CD4-positive, alpha-beta T cell (primary cell): Measurements from ENCODE around the gene NMT2. TPM values are rescaled to one million over a fixed set of nuclear protein-coding genes. Genes with fewer than 3 reads are reported as not detected.

Experiments used
- ATAC-seq: fragments of 200-7000 bp; cut with Tn5 transposase; one replicate; pipeline ENCODE4 v1.10.0; 2022; ENCODE audit warnings: mild to moderate bottlenecking; ENCODE audit not compliant: poor library complexity
- CTCF ChIA-PET: fragments of 350-600 bp; sonication (Branson Sonifier 250); formaldehyde crosslinking; loops from one replicate; lab custom pipeline; 2021; ENCODE audit warnings: antibody characterized with exemption, inconsistent platforms; lab: Charles Lee
- POLR2A ChIA-PET: fragments of 350-600 bp; sonication (Branson Sonifier 250); formaldehyde crosslinking; loops from one replicate; lab custom pipeline; 2021; ENCODE audit warnings: antibody characterized with exemption, inconsistent platforms; lab: Charles Lee
- DNase-seq, 14 experiments: peaks; one replicate each; pipeline ENCODE4 v3.0.0-alpha.2; 2013 to 2020; ENCODE audit warnings: mixed read lengths in 2 of 14
- H3K27ac ChIP-seq, 2 donors: one replicate each; pipeline versions ENCODE4 v1.5.1 to v1.7.0; 2013; ENCODE audit warnings: low read length in 2 of 2, low read depth in 1 of 2, mild to moderate bottlenecking in 1 of 2
- H3K27me3 ChIP-seq, 2 experiments: 1 replicate in 1 of 2; 2 replicates in 1 of 2; pipeline versions ENCODE4 v1.6.1 to v1.7.0; 2013; ENCODE audit warnings: low read length in 2 of 2, control low read depth in 1 of 2, mild to moderate bottlenecking in 1 of 2, moderate library complexity in 1 of 2; ENCODE audit not compliant: insufficient read depth in 2 of 2, control insufficient read depth in 1 of 2
- H3K36me3 ChIP-seq: one replicate; pipeline ENCODE4 v1.6.1; 2013; ENCODE audit warnings: low read length, control low read depth; ENCODE audit not compliant: insufficient read depth
- H3K4me1 ChIP-seq: one replicate; pipeline ENCODE4 v1.6.1; 2013; ENCODE audit warnings: low read length, control low read depth; ENCODE audit not compliant: insufficient read depth
- H3K4me3 ChIP-seq: one replicate; pipeline ENCODE4 v1.5.1; 2013; ENCODE audit warnings: mild to moderate bottlenecking, low read length, moderate library complexity
- H3K9me3 ChIP-seq, 2 experiments: 1 replicate in 1 of 2; 2 replicates in 1 of 2; pipeline versions ENCODE4 v1.6.1 to v1.7.0; 2013; ENCODE audit warnings: low read length in 2 of 2, mild to moderate bottlenecking in 2 of 2, control low read depth in 1 of 2, moderate library complexity in 1 of 2; ENCODE audit not compliant: control insufficient read depth in 1 of 2, insufficient read depth in 1 of 2
- H3K27ac Mint-ChIP-seq: one replicate; pipeline ENCODE4 v1.8.0; 2020; ENCODE audit warnings: mixed read lengths
- H3K27me3 Mint-ChIP-seq: one replicate; pipeline ENCODE4 v1.8.0; 2021; ENCODE audit warnings: mixed read lengths
- H3K36me3 Mint-ChIP-seq: one replicate; pipeline ENCODE4 v1.8.0; 2021; ENCODE audit warnings: low read depth, mixed read lengths
- H3K4me1 Mint-ChIP-seq: one replicate; pipeline ENCODE4 v1.8.0; 2021; ENCODE audit warnings: low read depth, mixed read lengths
- H3K4me3 Mint-ChIP-seq: one replicate; pipeline ENCODE4 v1.8.0; 2020; ENCODE audit warnings: mild to moderate bottlenecking, mixed read lengths
- H3K9me3 Mint-ChIP-seq: one replicate; pipeline ENCODE4 v1.8.0; 2020; ENCODE audit warnings: mixed read lengths
- intact Hi-C, 2 experiments: fragments of 100-400 bp; cut with DNase I in 1 of 2; cut with micrococcal nuclease in 1 of 2; formaldehyde crosslinking; loops; one replicate each; pipeline versions ENCODE4 v1.15.1 to v1.9.0; 2023 to 2025; cut with DNase I, micrococcal nuclease
- total RNA-seq, 174 experiments: library from RNA in 2 of 174; stranded (reverse) in 2 of 174; gene quantifications; one replicate each; pipeline ENCODE4 v1.2.3 and lab custom pipeline; 2021 to 2026
- TF ChIP-seq, protein P1 (sequence below): fragments of 200-600 bp; IDR thresholded peaks from one replicate; pipeline ENCODE4 v1.8.0; 2022; ENCODE audit warnings: antibody characterized with exemption, mild to moderate bottlenecking

The NMT2 gene
- total RNA-seq, 2 experiments from 2014 or later = 23.4 to 28.1 TPM

DNA sequence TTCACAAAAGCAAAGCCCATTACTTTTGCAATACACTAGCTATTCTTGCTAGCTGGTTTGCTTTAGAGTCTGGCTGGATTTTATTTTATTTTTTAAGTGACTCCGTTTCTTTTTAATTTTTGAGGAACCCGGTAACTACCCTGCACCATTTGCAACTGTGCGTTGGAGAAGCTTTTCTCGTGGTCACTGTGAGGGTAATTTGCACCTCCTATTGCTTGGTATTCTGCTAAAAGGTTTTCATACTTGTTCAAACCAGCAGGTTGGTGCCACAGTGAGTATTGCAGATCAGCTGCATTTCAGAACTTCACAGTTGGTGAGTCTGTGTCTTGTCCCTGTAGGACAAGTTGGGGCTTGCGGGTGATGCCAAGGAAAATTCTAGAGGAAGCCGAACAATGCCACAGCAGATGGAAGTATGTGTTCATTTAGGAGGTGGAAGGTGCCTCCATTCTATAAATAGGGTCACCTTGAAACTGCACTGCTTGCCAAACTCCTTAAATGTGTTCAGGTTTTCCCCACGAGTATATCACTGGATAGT is 3.9 kb upstream of the NMT2 start:
- Histone ChIP-seq H3K9me3 (no peaks in the 10 kb centered on the region), H3K27me3 (no peaks in the 10 kb centered on the region), H3K4me1 (peaks cover 43% of the 10 kb centered on the region), H3K27ac (no peak overlapping the region), H3K36me3 (no peaks in the 10 kb centered on the region), H3K4me3 (no peak overlapping the region)
- ChIA-PET CTCF (no interaction called here), POLR2A (interaction anchor here (0.5 to 1.3 kb wide), 5 partner anchors 9 to 194 kb away, joined by 3 to 5 read pairs (median 4); no protein-coding TSS in a partner anchor)
- peak overlapping the region; percentile 25 for H3K4me3 Mint-ChIP-seq
- H3K27ac Mint-ChIP-seq = peak overlapping the region; percentile 82
- DNase-seq (no peak), ATAC-seq (no peak)
- TF ChIP-seq, protein P1, sequence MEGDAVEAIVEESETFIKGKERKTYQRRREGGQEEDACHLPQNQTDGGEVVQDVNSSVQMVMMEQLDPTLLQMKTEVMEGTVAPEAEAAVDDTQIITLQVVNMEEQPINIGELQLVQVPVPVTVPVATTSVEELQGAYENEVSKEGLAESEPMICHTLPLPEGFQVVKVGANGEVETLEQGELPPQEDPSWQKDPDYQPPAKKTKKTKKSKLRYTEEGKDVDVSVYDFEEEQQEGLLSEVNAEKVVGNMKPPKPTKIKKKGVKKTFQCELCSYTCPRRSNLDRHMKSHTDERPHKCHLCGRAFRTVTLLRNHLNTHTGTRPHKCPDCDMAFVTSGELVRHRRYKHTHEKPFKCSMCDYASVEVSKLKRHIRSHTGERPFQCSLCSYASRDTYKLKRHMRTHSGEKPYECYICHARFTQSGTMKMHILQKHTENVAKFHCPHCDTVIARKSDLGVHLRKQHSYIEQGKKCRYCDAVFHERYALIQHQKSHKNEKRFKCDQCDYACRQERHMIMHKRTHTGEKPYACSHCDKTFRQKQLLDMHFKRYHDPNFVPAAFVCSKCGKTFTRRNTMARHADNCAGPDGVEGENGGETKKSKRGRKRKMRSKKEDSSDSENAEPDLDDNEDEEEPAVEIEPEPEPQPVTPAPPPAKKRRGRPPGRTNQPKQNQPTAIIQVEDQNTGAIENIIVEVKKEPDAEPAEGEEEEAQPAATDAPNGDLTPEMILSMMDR = no peak
- H3K9me3 Mint-ChIP-seq = no peaks in the 10 kb centered on the region
- H3K36me3 Mint-ChIP-seq = peaks cover 8% of the 10 kb centered on the region
- intact Hi-C loops = loop anchor here in 1 of 2 experiments (1.0 kb wide), 1 partner anchor 37 kb away; no protein-coding TSS in a partner anchor
- H3K4me1 Mint-ChIP-seq = peaks cover 53% of the 10 kb centered on the region
- no peaks in the 10 kb centered on the region for H3K27me3 Mint-ChIP-seq

DNA sequence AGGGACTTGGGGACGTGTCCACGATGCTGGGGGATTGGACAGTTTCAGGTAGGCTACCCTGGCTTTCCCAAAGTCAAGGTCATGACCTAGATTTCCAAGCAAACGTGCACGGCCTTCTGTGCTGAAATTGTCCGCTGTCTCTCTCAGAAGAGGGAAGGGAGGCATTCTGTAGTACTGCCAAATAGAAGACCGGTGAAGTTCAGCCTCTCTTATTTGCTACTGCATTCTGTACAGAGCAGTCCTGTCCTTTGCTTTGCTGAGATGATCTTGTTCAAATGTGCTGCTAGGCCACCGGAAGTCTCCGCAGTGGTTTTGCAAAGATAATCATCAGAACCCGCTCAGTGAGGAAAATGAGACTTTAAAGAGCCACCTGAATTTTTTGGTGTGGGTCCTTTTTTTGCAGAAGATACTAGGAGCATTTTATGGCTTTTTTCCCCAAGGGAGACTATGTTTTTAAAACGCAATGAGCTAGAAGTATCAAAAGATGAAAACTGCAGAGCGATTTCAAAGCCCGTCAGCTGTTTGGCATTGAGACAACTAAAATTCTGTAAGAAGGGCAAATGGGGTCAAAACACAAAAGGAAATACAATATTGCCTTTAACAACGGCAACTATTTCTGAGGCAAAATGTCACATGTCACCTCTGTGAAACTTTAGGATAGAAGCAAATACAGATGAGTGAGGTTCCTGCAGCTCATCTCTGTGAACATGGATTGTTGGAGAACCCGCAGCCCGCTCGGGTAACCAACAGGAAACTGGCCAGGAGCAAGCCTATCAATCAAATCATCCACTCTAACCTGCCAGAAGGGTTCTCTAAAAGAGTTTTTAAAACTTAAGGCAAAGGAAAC is 1.3 kb upstream of the NMT2 start:
- Histone ChIP-seq H3K9me3 (no peaks in the 10 kb centered on the region), H3K4me3 (peak overlapping the region; percentile 56), H3K27ac (peak overlapping the region; percentile 48 to 50), H3K36me3 (no peaks in the 10 kb centered on the region), H3K4me1 (peaks cover 48% of the 10 kb centered on the region), H3K27me3 (no peaks in the 10 kb centered on the region)
- Mint-ChIP-seq H3K27ac (peak overlapping the region; percentile 87), H3K4me3 (peak overlapping the region; percentile 91), H3K27me3 (no peaks in the 10 kb centered on the region), H3K9me3 (no peaks in the 10 kb centered on the region), H3K4me1 (peaks cover 72% of the 10 kb centered on the region), H3K36me3 (peaks cover 13% of the 10 kb centered on the region)
- CTCF ChIA-PET = interaction anchor here (0.6 to 1.4 kb wide), 3 partner anchors 16 to 287 kb away, joined by 3 to 5 read pairs (median 3); no protein-coding TSS in a partner anchor
- peak; percentile 13 for ATAC-seq
- peak; percentile 20 to 84 (median 52) for DNase-seq
- TF ChIP-seq, protein P1 = no peak
- intact Hi-C loops = loop anchor here (1.0 to 10.0 kb wide), 7 partner anchors 19 to 1825 kb away; partner anchors contain the start of genes FAM171A1 (in 1 of the 2), MEIG1 (in 1 of the 2), PTER (in 1 of the 2) and RPP38 (in 1 of the 2)
- POLR2A ChIA-PET = interaction anchor here (0.7 to 3.7 kb wide), 11 partner anchors 15 to 213 kb away, joined by 3 to 40 read pairs (median 4); partner anchors contain the start of gene FAM171A1

DNA sequence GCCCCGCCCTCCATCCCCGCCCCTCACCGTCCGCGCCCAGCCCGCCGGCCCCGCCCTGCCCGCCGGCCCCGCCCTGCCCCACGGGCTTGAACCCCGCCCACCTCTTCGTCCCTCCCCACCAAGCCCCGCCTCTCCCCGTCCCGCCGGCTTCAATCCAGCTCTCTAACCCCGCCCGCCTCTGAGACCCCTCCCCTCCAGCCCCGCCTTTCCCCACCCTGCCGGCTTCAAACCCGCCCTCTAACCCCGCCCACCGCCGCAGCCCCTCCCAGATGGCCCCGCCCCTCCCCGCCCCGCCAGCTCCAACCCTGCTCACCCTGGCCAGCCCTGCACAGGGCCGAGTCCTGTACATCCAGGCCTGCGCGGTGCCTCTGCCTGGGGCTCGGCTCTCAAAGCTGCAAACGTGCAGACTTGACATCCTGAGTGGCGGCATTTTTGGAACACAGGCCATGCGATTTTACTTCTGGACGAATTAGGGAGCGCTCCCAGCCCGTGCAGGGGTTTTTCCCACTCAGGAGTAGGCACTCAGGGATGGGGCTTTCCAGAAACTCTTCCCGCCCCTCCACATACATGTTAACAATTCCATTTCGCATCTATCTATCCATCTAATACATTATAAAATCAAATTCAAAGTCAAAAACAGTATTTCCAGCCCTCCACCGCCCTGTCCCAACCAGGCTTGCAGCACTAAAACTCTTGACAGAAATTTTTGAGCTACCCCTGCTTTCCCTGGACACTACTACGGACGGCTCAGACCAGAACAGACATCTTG is 477 bp upstream of the NMT2 start:
- Mint-ChIP-seq H3K9me3 (no peaks in the 10 kb centered on the region), H3K4me1 (peaks cover 72% of the 10 kb centered on the region), H3K4me3 (peak overlapping the region; percentile 91), H3K36me3 (peaks cover 13% of the 10 kb centered on the region), H3K27ac (peak overlapping the region; percentile 94), H3K27me3 (no peaks in the 10 kb centered on the region)
- ChIA-PET CTCF (interaction anchor here (0.9 to 1.4 kb wide), 4 partner anchors 16 to 62 kb away, joined by 3 to 5 read pairs (median 4); no protein-coding TSS in a partner anchor), POLR2A (interaction anchor here (0.6 to 3.7 kb wide), 17 partner anchors 9 to 1869 kb away, joined by 3 to 40 read pairs (median 3); partner anchors contain the start of gene PHYH)
- Histone ChIP-seq H3K4me3 (peak overlapping the region; percentile 56), H3K9me3 (no peaks in the 10 kb centered on the region), H3K27ac (peak overlapping the region; percentile 48 to 50), H3K27me3 (no peaks in the 10 kb centered on the region), H3K4me1 (peaks cover 51% of the 10 kb centered on the region), H3K36me3 (no peaks in the 10 kb centered on the region)
- TF ChIP-seq, protein P1 = no peak
- intact Hi-C loops = loop anchor here (1.0 to 10.0 kb wide), 7 partner anchors 20 to 1824 kb away; partner anchors contain the start of genes FAM171A1 (in 1 of the 2), MEIG1 (in 1 of the 2), PTER (in 1 of the 2) and RPP38 (in 1 of the 2)
- DNase-seq (peak; percentile 92 to 99 (median 97)), ATAC-seq (peak; percentile 82)
